ENCODE results near the gene SPATA6. TPM values are rescaled to one million over a fixed set of nuclear protein-coding genes. Genes with fewer than 3 reads are reported as not detected.
"Not testable (repeated sequence)": the region's sequence is repeated elsewhere in the genome, so short reads cannot be mapped to it uniquely, and the experiment has no call there.

SPATA6 gene
- total RNA-seq, 5 donors from 2014 or later (not counting 1 experiment from before 2014, with no cell fraction given) = 3.7 to 7.2 (median 4.9) TPM

GRCh38 chr1:48311829-48312228 lies 160.2 kb downstream of the SPATA6 start:
- ATAC-seq (replicated peaks in 1 of 4); H3K4me3 Mint-ChIP-seq; DNase-seq; H3K4me3 ChIP-seq (ENCODE audit: control insufficient read depth in 1 of 2, extremely low read depth in 1 of 2, low read length in 1 of 2); H3K27me3 Mint-ChIP-seq; H3K4me1 Mint-ChIP-seq; POLR2A ChIA-PET; CTCF ChIA-PET; H3K4me1 ChIP-seq (ENCODE audit: control insufficient read depth in 1 of 2, extremely low read depth in 1 of 2, insufficient read depth in 2 of 2, low read length in 2 of 2); H3K27ac Mint-ChIP-seq; H3K9me3 ChIP-seq; H3K36me3 Mint-ChIP-seq; H3K36me3 ChIP-seq (ENCODE audit: control insufficient read depth in 2 of 2, extremely low read depth in 1 of 2, insufficient read depth in 1 of 2, low read length in 1 of 2); H3K27me3 ChIP-seq (replicated peaks in 1 of 2; ENCODE audit: control insufficient read depth in 2 of 2, extremely low read depth in 1 of 2, insufficient read depth in 2 of 2, low read length in 1 of 2); H3K27ac ChIP-seq (ENCODE audit: low read length): not testable (repeated sequence)
- H3K9me3 Mint-ChIP-seq = peaks cover 16 to 25% (median 17%) of the 10 kb centered on the region in 3 donors
- WGBS (ENCODE audit: insufficient coverage) = 92% methylated on average over 5 of the region's 11 CpGs

GRCh38 chr1:48309564-48310082 lies 162.4 kb downstream of the SPATA6 start:
- H3K4me1 Mint-ChIP-seq = no peaks in the 10 kb centered on the region
- Histone ChIP-seq H3K9me3 (no peaks in the 10 kb centered on the region), H3K36me3 (ENCODE audit: control insufficient read depth in 2 of 2, extremely low read depth in 1 of 2, insufficient read depth in 1 of 2, low read length in 1 of 2) (no peaks in the 10 kb centered on the region), H3K27me3 (replicated peaks in 1 of 2; ENCODE audit: control insufficient read depth in 2 of 2, extremely low read depth in 1 of 2, insufficient read depth in 2 of 2, low read length in 1 of 2) (no peaks in the 10 kb centered on the region), H3K4me3 (ENCODE audit: control insufficient read depth in 1 of 2, extremely low read depth in 1 of 2, low read length in 1 of 2) (no peak overlapping the region), H3K4me1 (ENCODE audit: control insufficient read depth in 1 of 2, extremely low read depth in 1 of 2, insufficient read depth in 2 of 2, low read length in 2 of 2) (no peaks in the 10 kb centered on the region), H3K27ac (ENCODE audit: low read length) (no peak overlapping the region)
- H3K9me3 Mint-ChIP-seq = peaks cover 10 to 22% (median 12%) of the 10 kb centered on the region in 3 donors
- CTCF ChIA-PET = no interaction called here
- peaks cover 0 to 4% of the 10 kb centered on the region in 2 donors for H3K27me3 Mint-ChIP-seq
- H3K36me3 Mint-ChIP-seq = peaks cover 4% of the 10 kb centered on the region
- no peak overlapping the region for H3K27ac Mint-ChIP-seq
- H3K4me3 Mint-ChIP-seq = no peak overlapping the region
- no peak for DNase-seq
- ATAC-seq (replicated peaks in 1 of 4) = no peak
- POLR2A ChIA-PET = no interaction called here
- no CpG with 5 or more reads among the region's 2 CpGs for whole genome bisulfite sequencing (ENCODE audit: insufficient coverage)

- POLR2A ChIA-PET = no interaction called here
- Mint-ChIP-seq H3K4me3 (no peak overlapping the region), H3K4me1 (no peaks in the 10 kb centered on the region), H3K36me3 (peaks cover 4% of the 10 kb centered on the region), H3K9me3 (peaks cover 0 to 12% (median 3%) of the 10 kb centered on the region in 3 donors), H3K27ac (no peak overlapping the region), H3K27me3 (no peaks in the 10 kb centered on the region)
- no peaks in the 10 kb centered on the region for H3K4me1 ChIP-seq (ENCODE audit: control insufficient read depth in 1 of 2, extremely low read depth in 1 of 2, insufficient read depth in 2 of 2, low read length in 2 of 2)
- no peak overlapping the region for H3K27ac ChIP-seq (ENCODE audit: low read length)
- H3K36me3 ChIP-seq (ENCODE audit: control insufficient read depth in 2 of 2, extremely low read depth in 1 of 2, insufficient read depth in 1 of 2, low read length in 1 of 2) = no peaks in the 10 kb centered on the region
- ATAC-seq (replicated peaks in 1 of 4) (no peak), DNase-seq (no peak)
- H3K9me3 ChIP-seq = no peaks in the 10 kb centered on the region
- CTCF ChIA-PET = interaction anchor here in 1 of 2 donors (0.5 kb wide), 1 partner anchor 58 kb away, joined by 3 read pairs; no protein-coding TSS in a partner anchor
- no peak overlapping the region for H3K4me3 ChIP-seq (ENCODE audit: control insufficient read depth in 1 of 2, extremely low read depth in 1 of 2, low read length in 1 of 2)
- H3K27me3 ChIP-seq (replicated peaks in 1 of 2; ENCODE audit: control insufficient read depth in 2 of 2, extremely low read depth in 1 of 2, insufficient read depth in 2 of 2, low read length in 1 of 2) = no peaks in the 10 kb centered on the region
Measured at GRCh38 chr1:48302652-48303051, 169.4 kb downstream of the SPATA6 start.

GRCh38 chr1:48294656-48295055 lies 177.3 kb downstream of the SPATA6 start:
- no peaks in the 10 kb centered on the region for H3K4me1 Mint-ChIP-seq
- Histone ChIP-seq H3K36me3 (ENCODE audit: control insufficient read depth in 2 of 2, extremely low read depth in 1 of 2, insufficient read depth in 1 of 2, low read length in 1 of 2) (no peaks in the 10 kb centered on the region), H3K4me3 (ENCODE audit: control insufficient read depth in 1 of 2, extremely low read depth in 1 of 2, low read length in 1 of 2) (no peak overlapping the region), H3K27ac (ENCODE audit: low read length) (no peak overlapping the region), H3K9me3 (no peaks in the 10 kb centered on the region), H3K27me3 (replicated peaks in 1 of 2; ENCODE audit: control insufficient read depth in 2 of 2, extremely low read depth in 1 of 2, insufficient read depth in 2 of 2, low read length in 1 of 2) (peaks cover 0 to 2% of the 10 kb centered on the region in 2 experiments), H3K4me1 (ENCODE audit: control insufficient read depth in 1 of 2, extremely low read depth in 1 of 2, insufficient read depth in 2 of 2, low read length in 2 of 2) (no peaks in the 10 kb centered on the region)
- POLR2A ChIA-PET = no interaction called here
- H3K36me3 Mint-ChIP-seq = peaks cover 1% of the 10 kb centered on the region
- DNase-seq (no peak), ATAC-seq (replicated peaks in 1 of 4) (no peak)
- WGBS (ENCODE audit: insufficient coverage) = no CpG with 5 or more reads among the region's 1 CpG
- CTCF ChIA-PET = no interaction called here
- H3K9me3 Mint-ChIP-seq = no peaks in the 10 kb centered on the region
- no peak overlapping the region for H3K4me3 Mint-ChIP-seq
- no peaks in the 10 kb centered on the region for H3K27me3 Mint-ChIP-seq
- no peak overlapping the region for H3K27ac Mint-ChIP-seq

GRCh38 chr1:48294094-48294493 lies 177.9 kb downstream of the SPATA6 start:
- H3K4me3 Mint-ChIP-seq; H3K9me3 Mint-ChIP-seq; H3K27ac ChIP-seq (ENCODE audit: low read length); CTCF ChIA-PET; H3K4me1 Mint-ChIP-seq; H3K4me3 ChIP-seq (ENCODE audit: control insufficient read depth in 1 of 2, extremely low read depth in 1 of 2, low read length in 1 of 2); H3K9me3 ChIP-seq; H3K36me3 ChIP-seq (ENCODE audit: control insufficient read depth in 2 of 2, extremely low read depth in 1 of 2, insufficient read depth in 1 of 2, low read length in 1 of 2); H3K36me3 Mint-ChIP-seq; DNase-seq; H3K4me1 ChIP-seq (ENCODE audit: control insufficient read depth in 1 of 2, extremely low read depth in 1 of 2, insufficient read depth in 2 of 2, low read length in 2 of 2); H3K27ac Mint-ChIP-seq; POLR2A ChIA-PET; ATAC-seq (replicated peaks in 1 of 4); H3K27me3 Mint-ChIP-seq; H3K27me3 ChIP-seq (replicated peaks in 1 of 2; ENCODE audit: control insufficient read depth in 2 of 2, extremely low read depth in 1 of 2, insufficient read depth in 2 of 2, low read length in 1 of 2): not testable (repeated sequence)
- WGBS (ENCODE audit: insufficient coverage) = 92% methylated on average over 2 of the region's 6 CpGs

- ATAC-seq (replicated peaks in 1 of 4) (no peak), DNase-seq (no peak)
- Histone ChIP-seq H3K4me3 (ENCODE audit: control insufficient read depth in 1 of 2, extremely low read depth in 1 of 2, low read length in 1 of 2) (no peak overlapping the region), H3K9me3 (no peaks in the 10 kb centered on the region), H3K4me1 (ENCODE audit: control insufficient read depth in 1 of 2, extremely low read depth in 1 of 2, insufficient read depth in 2 of 2, low read length in 2 of 2) (no peaks in the 10 kb centered on the region), H3K27ac (ENCODE audit: low read length) (no peak overlapping the region), H3K27me3 (replicated peaks in 1 of 2; ENCODE audit: control insufficient read depth in 2 of 2, extremely low read depth in 1 of 2, insufficient read depth in 2 of 2, low read length in 1 of 2) (peaks cover 0 to 2% of the 10 kb centered on the region in 2 experiments), H3K36me3 (ENCODE audit: control insufficient read depth in 2 of 2, extremely low read depth in 1 of 2, insufficient read depth in 1 of 2, low read length in 1 of 2) (no peaks in the 10 kb centered on the region)
- Mint-ChIP-seq H3K36me3 (no peaks in the 10 kb centered on the region), H3K9me3 (no peaks in the 10 kb centered on the region), H3K4me3 (no peak overlapping the region), H3K4me1 (no peaks in the 10 kb centered on the region), H3K27ac (no peak overlapping the region), H3K27me3 (no peaks in the 10 kb centered on the region)
- CTCF ChIA-PET = no interaction called here
- 96% methylated on average over 4 of the region's 5 CpGs for WGBS (ENCODE audit: insufficient coverage)
- POLR2A ChIA-PET = no interaction called here
Measured at GRCh38 chr1:48292706-48293105, 179.3 kb downstream of the SPATA6 start.

- peaks cover 0 to 2% of the 10 kb centered on the region in 2 experiments for H3K27me3 ChIP-seq (replicated peaks in 1 of 2; ENCODE audit: control insufficient read depth in 2 of 2, extremely low read depth in 1 of 2, insufficient read depth in 2 of 2, low read length in 1 of 2)
- POLR2A ChIA-PET = no interaction called here
- no peaks in the 10 kb centered on the region for H3K36me3 ChIP-seq (ENCODE audit: control insufficient read depth in 2 of 2, extremely low read depth in 1 of 2, insufficient read depth in 1 of 2, low read length in 1 of 2)
- ATAC-seq (replicated peaks in 1 of 4) (no peak), DNase-seq (no peak)
- H3K9me3 ChIP-seq = no peaks in the 10 kb centered on the region
- Mint-ChIP-seq H3K27ac (no peak overlapping the region), H3K9me3 (no peaks in the 10 kb centered on the region), H3K4me3 (no peak overlapping the region), H3K36me3 (no peaks in the 10 kb centered on the region), H3K27me3 (peaks cover 0 to 3% of the 10 kb centered on the region in 2 donors), H3K4me1 (no peaks in the 10 kb centered on the region)
- 88% methylated on average over 4 of the region's 4 CpGs for WGBS (ENCODE audit: insufficient coverage)
- CTCF ChIA-PET = no interaction called here
- no peak overlapping the region for H3K4me3 ChIP-seq (ENCODE audit: control insufficient read depth in 1 of 2, extremely low read depth in 1 of 2, low read length in 1 of 2)
- no peaks in the 10 kb centered on the region for H3K4me1 ChIP-seq (ENCODE audit: control insufficient read depth in 1 of 2, extremely low read depth in 1 of 2, insufficient read depth in 2 of 2, low read length in 2 of 2)
- no peak overlapping the region for H3K27ac ChIP-seq (ENCODE audit: low read length)
Measured at GRCh38 chr1:48291421-48291820, 180.6 kb downstream of the SPATA6 start.

Measured in T-cell (primary cell).